Astrocyte of the hippocampus (primary cell): Measurements from ENCODE around the gene CDHR3.
"Not testable (repeated sequence)": the region's sequence is repeated elsewhere in the genome, so short reads cannot be mapped to it uniquely, and the experiment has no call there.

Experiments used
- DNase-seq: peaks from one replicate; pipeline ENCODE4 v3.0.0; 2011; ENCODE audit warnings: low read depth, low spot score

The CDHR3 gene

DNA sequence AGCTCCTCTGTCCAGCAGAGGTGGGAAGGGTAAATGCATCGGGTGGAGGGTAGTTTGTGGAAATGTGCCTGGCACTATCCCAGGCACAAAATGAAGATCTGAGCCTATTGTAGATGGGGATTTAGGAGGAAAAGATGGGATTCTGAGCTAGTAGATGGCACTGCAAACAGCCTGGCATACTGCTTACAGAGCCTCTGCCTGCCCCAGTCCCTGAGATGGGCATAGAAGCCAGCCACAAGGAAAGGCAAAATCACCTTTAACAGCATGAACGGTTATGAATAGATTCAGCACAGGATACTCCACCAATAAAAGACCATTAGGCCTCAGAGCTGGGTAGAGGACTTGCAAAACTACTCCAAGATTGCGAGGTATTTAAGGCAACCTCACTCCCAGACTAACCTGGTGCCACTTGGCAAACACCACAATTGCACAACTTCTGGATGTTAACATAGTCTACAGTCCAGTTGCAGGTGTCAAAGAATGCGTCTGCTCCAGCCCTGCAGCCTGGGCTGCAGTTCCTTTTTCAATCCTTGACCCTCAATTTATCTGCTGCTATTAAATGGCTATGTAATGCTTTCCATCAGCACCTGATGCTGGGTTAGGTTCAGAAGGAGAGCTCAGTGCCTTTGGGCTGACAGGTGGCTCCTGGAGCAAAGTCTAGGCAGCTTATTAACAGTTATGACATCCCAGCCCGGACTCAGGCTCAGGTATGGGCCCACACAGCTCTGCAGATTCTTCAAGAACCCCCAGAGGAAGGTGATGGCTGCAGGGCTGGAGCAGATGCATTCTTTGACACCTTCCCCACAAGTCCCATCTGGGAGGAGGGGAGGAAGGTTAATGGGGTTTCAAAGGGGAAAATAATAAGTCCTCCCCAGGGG is 34.0 kb downstream of the CDHR3 start:
- no peak for DNase-seq

DNA sequence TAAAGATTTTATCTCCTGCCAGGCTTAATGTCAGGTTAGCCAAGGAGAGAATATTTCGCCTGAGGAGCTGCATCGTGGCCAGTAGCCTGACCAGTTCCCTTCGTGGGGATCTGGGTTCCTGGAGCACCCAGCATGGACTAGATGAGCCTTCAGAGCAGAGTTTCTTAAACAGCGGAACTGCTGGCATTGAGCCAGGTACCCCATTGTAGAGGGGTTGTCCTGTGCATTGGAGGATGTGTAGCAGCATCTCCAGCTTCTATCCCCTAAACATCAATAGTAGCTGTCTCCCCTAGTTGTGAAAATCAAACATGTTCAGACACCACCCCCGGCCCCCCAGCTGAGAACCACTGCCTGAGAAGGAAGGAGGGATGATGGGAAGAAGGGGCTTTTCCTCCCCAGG is 36.2 kb downstream of the CDHR3 start:
- DNase-seq: no peak

DNA sequence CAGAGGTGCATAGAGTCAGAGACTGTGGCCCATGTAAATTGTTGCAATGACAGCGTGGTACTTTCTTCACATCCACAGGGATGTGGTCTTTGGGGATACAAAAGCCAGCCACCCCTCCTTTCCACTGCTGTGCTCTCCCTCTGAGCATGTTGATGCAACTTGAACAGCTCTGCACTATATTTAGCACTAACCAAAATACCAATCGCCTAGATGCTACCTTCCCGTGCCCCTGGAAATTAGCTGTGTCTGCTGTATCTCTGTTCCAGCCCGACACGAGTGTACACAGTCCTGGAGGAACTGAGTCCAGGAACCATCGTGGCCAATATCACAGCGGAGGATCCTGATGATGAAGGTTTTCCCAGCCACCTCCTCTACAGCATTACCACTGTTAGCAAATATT is 38.1 kb downstream of the CDHR3 start:
- no peak for DNase-seq

DNA sequence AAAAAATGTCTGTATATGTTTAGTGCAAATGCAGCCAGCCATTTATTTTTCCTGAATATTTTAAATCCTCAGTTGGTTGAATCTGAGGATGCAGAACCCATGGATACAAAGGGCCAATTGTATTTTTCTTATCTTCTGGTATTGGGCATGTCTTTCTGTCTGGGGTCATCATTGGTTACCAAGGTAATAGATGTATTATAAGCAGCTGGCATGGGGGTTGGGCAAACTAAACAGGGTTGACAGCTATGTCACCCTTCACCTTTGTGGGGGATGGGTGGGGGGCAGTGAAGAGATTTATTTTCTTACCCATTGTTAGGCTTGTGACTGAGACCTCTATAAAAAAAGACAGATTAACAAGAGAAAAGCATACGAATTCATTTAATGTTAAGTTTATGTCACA is 38.8 kb downstream of the CDHR3 start:
- DNase-seq: no peak

DNA sequence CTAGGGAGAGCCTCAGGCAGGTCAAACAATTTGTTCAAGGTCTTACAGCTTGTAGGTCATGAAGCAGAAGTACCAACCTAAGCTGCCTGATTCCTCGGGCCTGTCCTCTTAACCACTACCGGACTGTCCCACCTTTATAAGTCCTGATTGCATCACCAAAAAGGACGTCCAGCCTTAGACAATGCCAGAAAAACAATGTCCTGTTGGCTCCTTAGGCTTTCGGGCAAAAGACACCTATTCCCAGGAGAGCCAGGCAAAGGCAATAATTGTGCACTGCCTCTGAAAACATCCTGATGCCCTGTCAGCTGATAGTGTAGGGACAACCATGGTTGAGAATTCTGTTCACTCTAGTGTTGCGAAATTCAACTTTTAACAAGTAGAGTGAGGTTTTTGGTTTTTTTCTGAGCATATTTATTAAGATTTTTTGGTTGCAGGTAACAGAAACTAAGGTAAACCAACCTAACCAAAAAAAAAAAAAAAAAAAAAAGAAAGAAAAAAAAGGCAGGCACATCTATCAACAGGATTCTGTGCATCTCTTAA is 40.5 kb downstream of the CDHR3 start:
- DNase-seq: no peak

DNA sequence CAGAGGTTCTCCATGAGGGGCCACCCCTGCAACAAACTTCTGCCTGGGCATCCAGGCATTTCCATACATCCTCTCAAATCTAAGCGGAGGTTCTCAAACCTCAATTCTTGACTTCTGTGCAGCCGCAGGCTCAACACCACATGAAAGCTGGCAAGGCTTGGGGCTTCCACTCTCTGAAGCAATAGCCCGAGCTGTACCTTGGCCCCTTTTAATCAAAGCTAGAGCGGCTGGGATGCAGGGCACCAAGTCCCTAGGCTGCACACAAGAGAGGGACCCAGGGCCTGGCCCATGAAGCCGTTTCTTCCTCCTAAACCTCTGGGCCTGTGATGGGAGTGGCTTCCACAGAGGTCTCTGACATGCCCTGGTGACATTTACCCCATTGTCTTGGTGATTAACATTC is 43.8 kb downstream of the CDHR3 start:
- no peak for DNase-seq

DNA sequence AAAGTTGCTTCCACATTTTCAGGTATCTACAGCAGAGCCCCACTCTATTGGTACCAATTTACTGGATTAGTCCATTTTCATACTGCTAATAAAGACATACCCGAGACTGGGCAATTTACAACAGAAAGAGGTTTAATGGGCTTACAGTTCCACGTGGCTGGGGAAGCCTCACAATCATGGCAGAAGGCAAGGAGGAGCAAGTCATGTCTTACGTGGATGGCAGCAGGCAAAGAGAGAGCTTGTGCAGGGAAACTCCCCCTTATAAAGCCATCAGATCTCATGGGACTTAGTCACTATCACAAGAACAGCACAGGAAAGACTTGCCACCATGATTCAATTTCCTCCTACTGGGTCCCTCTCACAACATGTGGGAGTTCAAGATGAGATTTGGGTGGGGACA is 44.7 kb downstream of the CDHR3 start:
- not testable (repeated sequence) for DNase-seq

DNA sequence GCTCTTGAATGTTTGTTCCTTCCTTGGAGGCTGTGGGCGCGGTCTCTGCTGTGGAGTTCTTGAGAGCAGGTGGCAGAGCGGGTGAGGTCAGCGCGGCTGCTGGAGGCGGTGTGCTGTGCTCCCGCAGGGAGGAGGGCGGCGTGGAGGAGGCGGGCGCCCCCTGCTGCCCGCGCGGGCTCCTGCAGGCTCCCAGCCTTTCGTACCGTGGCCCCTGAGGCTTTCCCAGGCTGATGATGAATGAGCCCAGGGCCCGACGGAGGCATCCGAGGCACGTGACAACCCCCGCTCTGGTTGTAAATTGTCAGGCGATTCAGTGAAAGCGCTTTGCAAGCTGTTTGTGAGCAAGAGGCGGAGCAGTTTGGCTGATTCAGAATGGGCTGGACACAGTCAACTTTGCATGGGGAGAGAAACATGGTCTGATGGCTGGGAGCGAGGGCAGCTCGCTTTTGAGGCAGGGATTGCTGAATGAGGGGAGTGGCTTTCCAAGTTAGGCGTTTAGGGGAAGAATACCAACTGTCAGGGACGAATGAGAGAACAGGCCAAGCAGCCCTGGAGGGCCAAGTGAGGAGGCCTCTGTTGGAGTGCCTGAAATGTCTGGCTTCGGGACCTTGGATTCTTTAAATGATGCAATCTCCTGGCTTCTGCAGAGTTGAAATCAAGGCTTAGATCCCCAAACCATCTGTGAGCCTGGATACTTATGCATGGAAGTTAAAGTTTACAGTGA is 46.6 kb downstream of the CDHR3 start:
- DNase-seq: peak; percentile 95

DNA sequence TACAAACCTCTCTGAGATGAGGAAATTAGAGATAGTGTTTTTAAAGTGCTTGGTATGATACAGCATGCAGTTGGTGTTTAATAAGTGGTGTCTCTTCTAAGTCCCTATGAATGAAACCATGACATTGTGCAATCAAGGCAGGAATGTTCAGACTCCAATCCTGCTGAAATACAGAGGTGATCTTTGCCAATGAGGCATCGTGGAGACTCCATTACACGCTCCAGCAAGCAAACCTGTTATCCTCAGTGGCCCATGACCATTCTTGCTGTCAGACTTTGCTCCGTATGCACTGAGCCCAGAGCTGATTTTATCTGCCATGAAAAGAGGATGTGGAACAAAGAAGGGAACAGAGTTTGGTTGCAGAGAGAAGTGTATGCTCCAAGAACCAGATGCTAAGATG is 47.3 kb downstream of the CDHR3 start:
- DNase-seq: no peak

DNA sequence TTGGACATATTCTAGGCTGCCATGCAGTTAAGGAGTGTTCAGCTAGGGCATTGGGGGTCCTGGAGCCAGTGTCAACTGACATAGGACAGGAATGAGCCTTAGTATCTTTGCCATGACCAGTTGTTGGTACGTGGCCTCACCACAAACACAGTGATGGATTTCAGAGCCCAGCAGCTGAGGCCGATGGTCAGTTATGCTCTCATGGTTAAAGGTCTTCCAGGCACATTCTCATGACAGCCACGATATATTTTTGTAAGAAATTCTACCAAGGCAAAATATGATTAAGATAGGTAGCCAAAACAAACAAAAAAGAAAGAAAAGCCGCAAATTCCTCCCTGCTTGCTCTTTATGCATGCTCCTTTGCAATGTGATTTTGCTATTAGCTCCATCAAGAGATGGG is 47.8 kb downstream of the CDHR3 start:
- DNase-seq: no peak

DNA sequence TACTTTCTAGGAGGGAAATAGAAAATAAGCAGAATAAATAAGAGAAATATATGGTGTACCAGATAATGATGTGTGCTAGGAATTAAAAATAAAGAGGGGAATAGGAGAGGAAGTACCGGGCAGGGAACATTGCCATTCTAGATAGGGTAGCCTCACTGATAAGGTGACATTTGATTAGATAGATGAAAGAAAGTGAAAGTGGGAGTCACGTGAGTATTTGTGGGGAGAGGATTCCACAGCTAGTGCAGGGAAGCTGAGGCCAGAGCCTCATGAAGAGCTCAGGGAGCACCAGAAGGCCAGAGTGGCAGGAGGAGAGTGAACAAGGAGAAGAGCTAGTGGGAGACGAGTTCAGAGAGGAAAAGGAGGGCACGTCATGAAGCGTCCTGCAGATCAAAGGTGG is 49.1 kb downstream of the CDHR3 start:
- DNase-seq: no peak

DNA sequence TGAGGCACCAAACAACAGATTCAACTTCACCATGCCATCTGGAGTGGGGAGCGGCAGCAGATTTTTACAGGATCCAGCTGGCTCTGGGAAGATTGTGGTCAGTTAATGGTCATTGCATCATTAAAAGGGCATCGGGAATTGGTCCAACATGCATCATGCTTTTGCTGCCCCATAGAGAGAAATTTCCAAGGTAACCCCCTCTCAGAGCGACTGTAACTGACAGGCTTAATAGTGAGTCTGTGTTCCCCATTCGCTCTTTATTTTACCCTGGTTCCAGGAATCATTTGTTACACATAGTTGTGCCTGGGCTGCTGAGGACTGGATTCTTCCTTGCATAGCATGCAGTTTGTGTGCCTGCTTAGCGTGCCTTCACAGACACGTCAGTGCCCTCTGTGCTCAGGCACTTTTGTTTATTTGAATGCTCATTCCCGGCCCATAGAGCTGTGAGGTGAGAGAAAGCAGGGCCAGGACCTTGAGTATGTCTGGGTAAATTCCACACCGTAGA is 49.9 kb downstream of the CDHR3 start:
- peak; percentile 94 for DNase-seq

DNA sequence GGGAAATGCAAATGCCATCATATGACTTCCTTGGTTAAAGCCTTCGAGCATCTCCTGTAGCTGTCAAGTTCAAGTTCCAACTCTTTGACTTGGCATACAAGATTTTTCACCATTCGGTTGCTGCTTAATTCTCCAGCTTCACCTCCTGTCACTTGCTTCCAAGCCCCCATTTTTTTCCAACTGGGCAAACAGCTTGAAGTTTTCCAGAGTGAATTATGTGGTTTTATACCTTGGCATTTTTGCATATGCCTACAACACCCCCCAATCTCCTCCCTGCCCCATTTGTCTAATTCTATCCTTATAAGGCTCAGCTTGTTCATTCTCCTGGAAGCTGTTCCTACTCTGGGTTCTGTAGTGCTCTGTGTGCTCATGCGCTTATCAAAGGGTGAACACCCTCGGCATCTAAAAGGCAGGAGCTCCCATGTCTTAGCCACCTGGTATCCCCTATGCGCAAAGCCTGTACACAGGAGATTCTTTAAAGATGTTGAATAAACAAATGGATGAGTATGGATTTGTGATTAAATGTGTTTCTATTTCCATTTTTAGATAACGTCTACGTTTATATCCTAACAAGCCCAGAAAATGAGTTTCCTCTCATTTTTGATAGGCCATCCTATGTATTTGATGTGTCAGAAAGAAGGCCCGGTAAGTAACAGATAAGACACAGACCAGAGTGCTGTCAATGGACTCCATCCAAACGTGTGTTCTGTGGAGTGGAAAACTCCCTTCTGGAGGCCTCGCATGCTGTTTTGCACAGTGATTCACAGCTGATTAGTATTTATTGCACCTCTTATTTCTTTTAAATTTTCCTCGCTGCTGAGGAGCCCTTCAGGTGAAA is 52.5 kb downstream of the CDHR3 start:
- no peak for DNase-seq

DNA sequence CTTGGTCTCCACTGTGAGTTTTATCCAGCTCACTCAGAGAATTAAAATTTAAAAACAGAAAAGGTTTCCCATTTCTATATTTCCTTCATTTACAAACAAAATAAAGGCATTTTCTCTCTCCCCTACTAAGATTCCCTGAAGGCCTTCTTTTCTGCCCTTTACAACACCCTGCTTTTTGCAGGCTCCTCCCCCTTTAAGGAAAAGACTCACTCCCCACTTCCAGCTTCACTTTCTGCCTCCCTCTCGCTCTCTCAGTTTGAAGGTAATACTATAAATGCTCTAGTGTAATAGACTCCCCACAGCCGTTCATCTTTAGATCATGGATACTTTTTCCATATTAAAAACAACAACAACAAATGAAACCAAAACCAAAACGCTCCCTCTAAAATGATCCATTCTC is 53.3 kb downstream of the CDHR3 start:
- DNase-seq: no peak

DNA sequence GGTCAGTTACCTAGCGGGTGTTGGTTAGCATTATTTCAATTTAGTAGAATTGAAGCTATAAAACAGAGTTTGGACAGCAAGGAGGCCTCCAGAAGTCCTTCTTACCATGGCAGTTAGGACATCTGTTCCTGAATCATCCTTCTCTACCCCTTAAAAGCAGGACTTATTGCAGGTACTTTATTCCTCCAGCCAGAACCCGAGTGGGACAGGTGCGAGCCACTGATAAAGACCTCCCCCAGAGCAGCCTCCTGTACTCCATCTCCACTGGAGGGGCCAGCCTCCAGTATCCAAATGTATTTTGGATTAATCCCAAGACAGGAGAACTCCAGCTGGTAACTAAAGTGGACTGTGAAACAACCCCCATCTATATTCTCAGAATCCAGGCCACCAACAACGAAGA is 54.6 kb downstream of the CDHR3 start:
- DNase-seq: no peak

DNA sequence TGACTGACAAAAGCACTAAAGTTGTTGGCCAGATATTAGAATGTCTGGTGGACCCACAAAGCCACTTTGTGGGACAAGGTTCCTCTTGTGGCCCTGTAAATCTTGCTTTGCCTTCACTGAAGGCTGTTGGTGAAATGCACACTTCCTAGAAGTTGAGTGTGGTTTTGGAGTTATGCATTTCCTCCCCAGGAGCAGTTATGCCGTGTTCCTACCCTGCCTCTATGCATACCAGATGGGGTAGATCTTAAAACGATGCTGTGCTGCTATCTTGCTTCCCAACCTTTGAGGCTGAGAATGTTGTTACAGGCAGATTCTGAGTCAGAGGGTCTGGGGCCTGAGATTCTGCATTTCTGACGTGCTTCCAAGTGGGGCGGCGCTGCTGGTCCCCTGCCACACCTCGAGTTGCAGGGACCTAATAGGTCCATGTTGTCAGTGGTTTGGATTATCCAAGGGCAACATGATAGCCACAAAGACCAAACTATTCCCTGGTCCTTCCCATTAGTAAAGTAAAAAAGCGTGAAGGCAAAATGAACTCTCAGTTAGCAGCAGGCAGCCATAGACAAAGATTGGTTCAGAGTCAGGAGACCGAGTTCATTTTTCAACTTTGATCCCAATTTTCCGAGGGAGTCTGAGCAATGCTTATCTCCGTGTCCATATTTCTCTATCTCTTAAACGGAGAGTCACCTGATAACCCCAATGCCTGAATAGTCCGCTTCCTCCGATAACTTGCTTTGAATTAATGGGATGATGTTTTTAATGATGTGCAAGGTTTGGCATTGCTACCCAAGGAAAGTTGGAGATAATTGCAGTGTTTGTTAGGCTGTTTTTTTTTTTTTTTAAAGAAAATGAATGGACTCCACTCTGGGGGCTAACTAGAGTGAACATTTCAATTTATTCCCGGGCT is 55.8 kb downstream of the CDHR3 start:
- no peak for DNase-seq

DNA sequence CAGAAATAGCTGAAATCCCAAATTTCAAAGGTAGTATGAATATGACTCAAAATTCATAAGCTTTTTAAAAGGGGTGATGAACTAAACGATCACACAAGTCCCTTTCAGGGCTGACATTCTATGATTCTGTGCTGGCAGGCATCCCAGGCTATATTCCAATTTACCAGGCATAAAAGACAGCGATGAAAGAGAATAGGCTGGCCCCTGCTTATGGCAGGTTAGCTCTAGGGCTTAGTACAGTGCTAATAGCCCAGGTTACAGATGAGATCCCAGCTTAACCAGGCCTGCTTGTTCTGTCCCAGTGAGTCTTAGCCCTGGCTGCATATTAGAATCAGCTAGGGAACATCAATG is 56.4 kb downstream of the CDHR3 start:
- DNase-seq: no peak

DNA sequence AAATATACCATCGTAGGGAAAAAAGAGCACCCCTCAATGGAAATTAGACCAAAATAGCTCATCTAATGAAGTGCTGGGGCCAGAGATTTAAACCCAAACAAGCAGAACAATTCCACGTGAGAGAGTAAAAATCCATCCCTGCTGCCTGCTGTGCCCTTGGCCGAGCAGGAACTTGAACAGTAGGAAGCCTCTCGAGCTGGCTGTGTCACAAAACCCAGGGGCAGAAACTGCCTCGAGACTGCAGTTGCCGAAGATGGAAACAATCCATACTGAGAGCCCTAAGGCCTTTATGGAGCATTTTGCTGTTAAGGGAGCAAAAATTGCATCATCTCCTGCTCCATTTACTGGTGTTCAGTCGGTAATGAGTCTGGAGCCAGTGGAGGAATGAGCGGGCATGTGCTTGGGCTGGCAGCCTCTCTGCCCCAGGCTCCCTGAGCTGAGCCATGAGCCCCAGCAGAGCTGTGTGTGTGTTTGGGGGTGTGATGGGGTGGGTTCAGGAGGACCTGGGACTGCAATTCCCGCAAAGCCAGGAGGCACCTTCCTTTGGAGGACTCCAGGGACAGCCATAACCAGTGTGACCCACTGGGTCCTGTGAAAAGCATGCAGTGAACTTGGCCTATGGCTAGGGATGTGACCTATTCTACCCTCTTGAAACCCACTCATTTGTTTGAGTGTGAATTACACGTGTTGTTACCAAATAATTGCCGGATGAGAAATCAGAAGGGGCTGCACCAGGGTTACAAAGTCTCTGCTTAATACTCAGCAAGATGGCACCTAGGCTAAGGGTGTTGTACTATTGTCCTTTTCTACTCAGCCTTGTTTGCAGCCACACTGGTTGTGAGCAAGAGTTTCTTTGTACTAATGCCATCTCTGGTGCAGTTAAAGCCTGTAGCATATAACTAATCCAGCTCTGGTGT is 58.3 kb downstream of the CDHR3 start:
- peak; percentile 35 for DNase-seq

DNA sequence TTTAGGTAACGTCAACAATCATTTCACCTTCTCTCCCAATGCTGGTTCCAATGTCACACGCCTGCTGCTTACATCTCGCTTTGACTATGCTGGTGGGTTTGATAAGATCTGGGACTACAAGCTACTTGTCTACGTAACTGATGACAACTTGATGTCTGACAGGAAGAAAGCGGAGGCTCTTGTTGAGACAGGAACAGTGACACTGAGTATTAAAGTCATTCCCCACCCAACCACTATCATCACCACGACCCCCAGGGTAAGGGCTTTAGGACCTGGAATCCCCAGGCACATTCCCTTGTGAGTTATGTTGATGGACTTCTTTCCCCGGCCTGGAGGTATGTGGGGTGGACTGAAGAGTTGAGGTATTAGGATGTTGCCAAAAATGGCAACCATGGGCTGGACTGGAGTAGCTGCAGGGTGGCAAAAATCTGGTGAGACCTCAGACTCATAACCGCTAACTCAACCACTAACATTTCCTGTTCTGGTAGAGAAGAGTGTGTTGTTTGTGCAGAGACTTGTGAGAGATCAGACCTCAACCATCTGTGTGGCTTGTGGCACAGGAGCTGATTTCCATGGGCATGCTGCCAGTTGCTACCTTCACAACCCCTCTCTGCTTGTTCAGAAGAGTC is 59.2 kb downstream of the CDHR3 start:
- peak; percentile 72 for DNase-seq
